GM19324 (cell line): ENCODE measurements around the gene TMEM59L.
A peak's percentile ranks its signal among the peaks of the same experiment; 100 is the strongest.
"Not testable (repeated sequence)": the region's sequence is repeated elsewhere in the genome, so short reads cannot be mapped to it uniquely, and the experiment has no call there.

ENCODE experiments used
- ATAC-seq: cut with Tn5 transposase; IDR thresholded peaks from one replicate; pipeline ENCODE4 v1.9.1; 2021; ENCODE audit warnings: mild to moderate bottlenecking, moderate library complexity; ENCODE audit not compliant: unreplicated experiment, low FRiP score

Gene TMEM59L

DNA sequence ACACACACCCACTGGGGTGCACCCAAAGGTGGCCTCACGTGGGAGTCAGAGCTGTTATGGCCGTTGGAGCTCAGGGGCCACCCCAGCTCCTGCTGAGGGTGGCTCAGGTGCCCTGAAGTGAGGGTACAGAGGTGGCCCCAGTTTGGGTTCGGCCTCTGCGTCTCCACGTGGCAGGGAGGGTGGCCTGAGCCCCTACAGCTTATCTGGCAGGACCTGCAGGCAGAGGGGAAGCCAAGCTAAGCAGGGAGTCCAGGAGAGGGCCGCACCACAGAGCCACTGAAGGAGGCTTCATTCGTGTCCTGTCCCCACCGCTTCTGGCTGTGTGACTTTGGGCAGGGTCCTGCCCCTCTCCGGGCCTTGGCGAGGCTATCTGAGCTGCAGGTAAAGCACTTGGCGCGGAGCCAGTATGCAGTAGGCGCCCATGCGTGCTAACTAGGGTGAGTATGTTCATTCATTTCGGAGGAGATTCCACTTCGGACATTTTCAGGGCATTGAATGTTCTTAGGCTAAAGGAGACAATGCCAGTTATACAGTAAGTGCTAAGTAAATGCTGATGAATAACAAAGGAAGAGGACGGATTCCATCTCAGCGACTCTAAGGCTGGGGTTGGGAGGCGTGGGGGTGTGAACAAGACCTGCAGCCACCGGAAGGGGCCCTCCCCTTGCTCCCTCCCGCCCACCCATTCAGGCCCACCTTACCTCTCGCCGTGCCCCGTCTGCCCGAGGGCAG lies 19.1 kb upstream of the TMEM59L start:
- ATAC-seq: no peak

DNA sequence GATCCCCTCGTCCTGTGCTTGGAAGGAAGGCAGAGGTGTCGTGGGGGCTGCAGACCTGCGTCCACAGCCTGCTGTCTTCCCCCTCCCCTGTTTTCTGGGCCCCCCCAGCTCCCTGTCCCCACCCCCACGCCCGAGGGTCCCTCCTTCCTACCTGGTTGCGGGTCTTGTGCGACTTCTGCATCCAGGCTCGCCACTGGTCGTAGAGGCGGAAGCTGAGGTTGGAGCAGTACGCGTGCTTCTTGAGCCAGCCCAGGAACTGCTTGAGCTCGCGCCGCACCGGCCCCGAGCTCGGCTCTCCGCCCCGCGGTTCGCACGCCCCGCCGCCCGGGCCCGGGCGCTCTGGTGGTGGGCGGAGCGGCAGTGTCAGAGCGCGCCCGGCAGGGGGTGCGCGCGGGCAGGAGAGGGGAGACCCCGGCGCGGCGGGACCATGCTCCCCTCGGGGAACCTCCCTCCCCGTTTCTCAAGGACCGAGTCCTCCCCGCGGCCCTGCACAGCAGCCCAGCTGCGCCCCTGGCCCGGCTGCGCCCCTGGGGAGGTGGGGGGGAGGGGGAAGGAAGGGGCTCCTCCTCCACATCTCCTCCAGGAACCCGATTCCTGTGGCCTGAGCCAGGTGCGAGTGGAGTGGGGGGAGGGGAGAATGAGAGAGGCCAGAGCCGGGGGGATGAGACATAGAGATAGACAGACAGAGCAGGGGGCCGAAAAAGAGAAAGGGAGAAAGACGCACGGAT lies 18.4 kb upstream of the TMEM59L start:
- ATAC-seq: peak; percentile 50

DNA sequence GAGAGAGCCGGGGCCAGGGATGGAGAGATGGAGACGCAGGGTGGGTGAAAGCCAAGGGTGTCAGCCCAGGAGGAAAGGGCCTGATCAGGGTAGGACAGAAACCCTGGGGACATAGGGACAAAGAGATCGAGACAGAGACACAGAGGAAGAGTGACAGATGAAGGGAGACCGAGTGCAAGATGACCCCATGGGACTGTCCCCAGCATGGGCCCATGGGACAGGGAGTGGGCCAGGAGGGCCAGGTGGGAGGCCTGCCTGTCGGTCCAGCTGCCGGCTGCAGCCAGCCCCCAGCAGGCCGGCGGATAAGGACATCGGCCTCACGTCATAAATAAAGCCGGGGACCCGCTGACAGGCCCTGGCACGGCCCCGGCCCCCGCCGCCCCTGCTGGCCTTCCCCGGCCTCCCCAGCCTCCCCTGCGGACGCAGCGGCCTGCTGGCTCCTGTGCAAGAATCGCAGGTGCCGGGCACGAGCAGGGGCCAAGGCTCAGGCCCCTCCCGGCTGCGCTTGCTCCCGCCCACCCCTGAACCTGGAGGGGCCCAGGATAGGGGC lies 17.8 kb upstream of the TMEM59L start:
- no peak for ATAC-seq

DNA sequence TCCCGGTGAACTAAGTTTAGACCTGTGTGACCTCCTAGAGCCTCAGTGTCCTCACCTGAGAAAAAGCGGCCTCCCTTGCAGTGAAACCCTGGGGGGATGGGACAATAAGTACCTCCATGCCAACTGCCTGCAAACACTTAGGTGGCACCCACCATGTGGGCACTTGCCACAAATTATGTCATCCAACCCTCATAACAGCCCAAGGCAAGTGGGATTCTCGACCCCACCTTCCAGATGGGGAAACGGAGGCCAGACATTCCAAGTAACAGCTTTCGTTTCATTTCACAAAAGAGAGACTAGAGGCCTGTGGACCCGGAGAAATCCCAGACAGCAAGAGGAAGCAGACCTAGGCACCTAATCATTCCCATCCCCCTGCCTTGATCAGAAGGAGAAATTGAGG lies 17.2 kb upstream of the TMEM59L start:
- ATAC-seq: no peak

DNA sequence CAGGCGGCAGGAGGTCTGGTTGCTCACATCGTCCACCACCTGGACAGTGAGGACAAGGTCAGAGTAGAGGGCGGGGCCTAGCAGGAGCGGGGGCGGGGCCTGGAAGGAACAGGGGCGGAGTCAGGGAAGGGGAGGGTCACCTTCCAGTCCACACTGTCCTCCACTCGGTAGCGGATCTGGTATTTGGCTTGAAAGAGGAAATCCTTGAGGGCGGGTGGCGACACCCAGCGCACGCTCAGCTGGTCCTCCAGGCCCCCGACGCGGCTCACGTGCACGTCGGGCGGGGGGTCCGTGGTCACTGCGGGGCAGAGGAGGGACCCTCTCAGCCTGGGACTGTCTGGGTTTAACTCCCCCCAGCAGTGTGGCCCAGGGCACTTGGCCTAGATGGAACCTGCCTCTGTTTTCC lies 15.9 kb upstream of the TMEM59L start:
- no peak for ATAC-seq

- ATAC-seq: no peak
These were observed 14.6 kb upstream of the TMEM59L start for GRCh38 chr19:18597809-18598660.

- no peak for ATAC-seq
These were observed 13.2 kb upstream of the TMEM59L start for GRCh38 chr19:18599485-18599884.

DNA sequence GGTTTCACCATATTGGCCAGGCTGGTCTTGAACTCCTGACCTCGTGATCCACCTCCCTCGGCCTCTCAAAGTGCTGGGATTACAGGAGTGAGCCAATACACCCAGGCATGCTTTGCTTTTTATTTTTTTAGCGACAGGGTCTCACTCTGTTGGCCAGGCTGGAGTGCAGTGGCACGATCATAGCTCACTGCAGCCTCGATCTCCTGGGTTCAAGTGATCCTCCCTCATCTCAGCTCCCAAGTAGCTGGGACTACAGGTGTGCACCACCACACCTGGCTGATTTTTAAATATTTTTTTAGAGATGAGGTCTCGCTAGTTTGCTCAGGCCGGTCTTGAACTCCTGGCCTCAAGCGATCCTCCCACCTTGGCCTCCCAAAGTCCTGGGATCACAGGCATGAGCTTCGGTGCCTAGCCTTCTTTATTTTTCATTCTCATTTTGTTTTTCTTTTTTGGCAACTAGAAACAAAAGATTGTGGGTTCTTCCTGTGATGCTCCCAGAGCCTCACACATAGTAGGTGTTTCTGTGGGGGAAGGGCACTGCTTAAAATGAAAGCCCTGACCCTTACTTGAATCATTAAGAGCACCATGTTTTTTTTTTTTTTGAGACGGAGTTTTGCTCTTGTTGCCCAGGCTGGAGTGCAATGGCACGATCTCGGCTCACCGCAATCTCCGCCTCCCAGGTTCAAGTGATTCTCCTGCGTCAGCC lies 11.8 kb upstream of the TMEM59L start:
- not testable (repeated sequence) for ATAC-seq

DNA sequence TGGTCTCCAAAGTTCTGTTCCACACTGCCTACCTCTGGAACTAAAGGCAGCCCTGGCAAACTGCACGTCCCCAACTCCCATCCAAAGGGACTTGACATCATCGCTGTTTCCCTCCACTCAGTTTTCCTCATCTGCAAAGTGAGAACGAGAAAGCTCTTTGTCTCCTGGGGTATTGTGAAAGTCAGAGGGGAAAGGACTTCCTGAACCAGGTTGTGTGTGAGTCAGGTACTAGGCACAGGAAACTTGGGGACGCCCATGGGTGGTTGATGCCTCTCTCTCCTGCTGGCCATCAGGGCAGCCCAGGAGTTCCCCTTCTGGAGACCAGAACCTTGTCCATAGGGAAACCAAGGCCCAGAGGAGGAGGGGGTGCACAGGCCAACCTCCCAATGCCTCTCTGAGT lies 10.8 kb upstream of the TMEM59L start:
- ATAC-seq: no peak

DNA sequence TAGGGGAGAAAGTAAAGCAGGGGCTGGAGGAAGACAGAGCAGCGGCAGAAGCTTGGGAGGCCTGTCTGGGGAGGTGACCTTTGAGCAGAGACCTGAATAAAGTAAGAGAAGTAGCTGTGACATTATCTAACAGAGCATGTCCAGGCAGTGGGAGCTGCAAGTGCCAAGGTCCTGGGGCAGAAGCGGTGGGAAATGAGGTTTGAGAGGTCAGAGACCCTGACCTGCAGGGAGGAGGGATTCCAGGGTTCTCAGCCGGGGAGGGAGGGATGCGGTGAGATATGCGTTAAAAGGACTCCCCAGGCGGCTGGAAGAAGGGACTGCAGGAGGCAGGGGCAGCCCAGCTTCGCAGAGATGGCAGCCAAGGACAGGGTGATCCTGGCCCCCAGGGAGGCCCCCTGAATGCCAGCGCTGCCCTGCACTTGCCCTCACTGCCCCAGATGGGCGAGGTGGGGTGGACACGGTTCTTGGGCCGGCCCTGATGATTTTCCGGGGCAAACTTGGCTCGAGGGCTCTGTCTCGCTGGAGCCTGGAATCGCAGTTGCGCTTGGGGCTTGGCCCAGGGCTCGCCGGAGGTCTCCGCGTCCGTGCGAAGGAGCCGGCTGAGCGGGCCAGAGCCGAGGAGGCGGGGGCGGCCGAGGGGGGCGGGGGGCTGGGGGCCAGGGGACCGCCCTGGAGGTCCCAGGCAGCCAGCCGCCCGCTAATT lies 9.3 kb upstream of the TMEM59L start:
- ATAC-seq: no peak

DNA sequence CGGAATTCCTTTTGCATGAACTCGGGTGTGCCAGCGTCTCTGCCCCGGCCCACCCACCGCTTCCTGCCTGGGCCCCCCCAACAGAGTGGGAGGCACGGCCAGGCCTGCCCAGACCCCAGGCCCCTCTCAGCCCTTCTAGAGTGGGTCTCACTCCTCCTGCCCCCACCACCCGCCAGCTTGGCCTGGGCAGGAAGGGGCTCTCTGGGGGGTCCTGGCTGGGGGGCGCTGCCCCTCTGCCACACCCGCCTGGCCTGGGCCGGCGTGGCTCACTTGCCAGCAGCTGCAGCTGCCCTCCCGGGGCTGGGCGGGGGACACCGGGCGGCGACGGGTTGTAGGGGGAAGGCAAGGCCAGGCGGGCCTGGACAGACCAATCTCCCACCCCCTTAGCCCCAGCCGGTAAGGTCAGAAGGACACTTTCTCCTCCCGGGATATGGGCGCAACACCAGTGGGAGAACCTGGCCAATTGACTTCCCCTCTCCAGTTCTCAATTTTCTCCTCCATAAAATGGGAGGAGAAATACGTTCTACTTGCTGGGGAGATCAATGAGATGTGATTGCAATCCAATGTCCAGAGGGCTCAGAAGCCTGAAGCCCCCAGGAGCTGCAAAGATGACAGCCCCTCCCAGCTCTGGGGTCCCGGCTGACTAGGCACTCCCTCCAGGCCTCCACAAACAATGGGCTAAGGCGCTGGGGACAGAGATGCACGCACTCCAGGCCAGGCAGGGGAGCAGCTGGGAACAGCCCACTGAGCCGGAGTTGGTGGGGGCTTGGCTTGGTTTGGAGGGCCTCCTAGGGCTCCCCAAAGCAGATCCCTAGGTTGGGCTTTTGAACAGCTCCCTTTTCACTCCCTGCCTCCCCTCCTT lies 8.5 kb upstream of the TMEM59L start:
- ATAC-seq: no peak

- no peak for ATAC-seq
These were observed 7.9 kb upstream of the TMEM59L start for GRCh38 chr19:18604820-18605159.

DNA sequence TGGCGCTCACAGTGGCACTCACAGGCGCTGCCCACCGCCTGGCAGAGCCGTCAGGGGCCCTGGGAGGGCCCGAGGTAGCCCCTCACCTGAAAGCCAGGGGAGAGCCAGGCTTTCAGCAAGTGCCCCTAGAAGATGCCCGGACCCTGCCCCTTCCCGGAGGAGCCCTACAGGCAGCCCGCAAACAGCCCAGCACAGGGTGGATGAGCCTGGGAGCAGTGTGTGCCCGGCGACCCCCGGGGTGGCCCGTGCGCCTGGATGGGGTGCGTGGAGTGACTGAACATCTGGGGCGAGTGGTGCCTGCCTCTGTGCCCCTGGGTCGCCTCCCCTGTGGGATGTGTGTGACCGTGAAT lies 7.5 kb upstream of the TMEM59L start:
- ATAC-seq: no peak

- no peak for ATAC-seq
These were observed 7.0 kb upstream of the TMEM59L start for GRCh38 chr19:18605546-18606280.

DNA sequence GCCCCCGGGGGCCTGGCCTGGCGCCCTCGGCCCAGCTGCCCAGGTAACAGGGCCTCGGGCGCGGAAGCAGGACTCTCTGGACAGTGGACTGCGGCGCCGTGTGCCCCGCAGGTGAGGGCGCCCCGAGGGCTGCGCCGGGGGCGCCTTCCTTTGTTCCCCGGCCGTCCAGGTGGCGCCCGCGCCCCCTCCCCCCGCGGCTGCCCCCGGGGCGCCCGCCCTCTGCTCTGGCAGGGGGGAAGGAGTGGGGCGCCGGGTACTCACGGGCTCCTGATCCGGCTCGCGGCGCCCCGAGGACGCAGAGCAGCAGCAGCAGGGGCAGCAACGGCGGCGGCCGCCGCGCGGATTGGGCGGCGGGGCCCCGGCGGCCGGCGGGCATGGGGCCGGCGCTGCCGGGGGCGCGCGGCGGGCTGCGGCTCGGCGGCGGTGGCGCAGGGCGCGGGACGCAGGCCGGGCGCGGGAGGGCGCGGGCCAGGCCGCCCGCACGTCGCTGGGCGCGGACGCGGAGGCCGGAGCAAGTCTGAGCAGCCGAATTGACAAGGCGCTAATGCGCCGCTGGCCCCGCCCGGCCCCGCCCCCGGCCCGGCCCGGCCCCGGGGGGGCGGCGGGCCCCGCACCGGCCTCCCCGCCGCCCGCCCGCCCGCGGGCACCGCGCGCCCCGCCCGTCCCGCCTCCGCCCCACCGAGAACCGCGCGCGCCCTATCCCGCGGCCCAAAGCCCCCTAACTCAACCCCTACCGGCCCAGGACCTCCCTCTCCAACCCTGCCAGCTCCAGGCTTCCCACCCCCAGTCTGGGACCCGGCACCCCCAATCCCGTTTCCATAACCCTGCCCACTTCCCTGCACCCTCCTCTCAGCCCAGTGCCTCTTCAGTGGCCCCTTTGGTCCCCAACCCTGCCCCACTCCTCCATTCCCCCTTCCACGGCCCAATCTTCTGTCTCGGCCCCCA lies 6.1 kb upstream of the TMEM59L start, which contains the start of gene CRLF1:
CRLF1 (minus strand) TSS at position 519 of the 945 bp plus-strand sequence; CDS start at position 376, 143 bp downstream.
- ATAC-seq: no peak

- no peak for ATAC-seq
These were observed 5.2 kb upstream of the TMEM59L start for GRCh38 chr19:18607226-18608101.
